GM12878 (cell line): ENCODE data around the gene TNNT3. TPM values are rescaled to one million over a fixed set of nuclear protein-coding genes. Genes with fewer than 3 reads are reported as not detected.

Experiments used
- ATAC-seq: fragments of 200-7000 bp; cut with Tn5 transposase; 3 replicates; pipeline ENCODE4 v1.9.1; 2020; ENCODE audit warnings: mild to moderate bottlenecking, moderate library complexity
- BruUV-seq: library from RNA; stranded (reverse); fragments of 400-500 nt; replicated peaks from 2 replicates; lab custom pipeline; 2021; lab: Mats Ljungman, UMichigan
- CTCF ChIA-PET: fragments of 300-600 bp; sonication (Branson Sonifier 250); formaldehyde crosslinking; extraction: SDS; loops from one replicate; lab custom pipeline; 2021; ENCODE audit warnings: inconsistent platforms; lab: Yijun Ruan, JAX
- POLR2A ChIA-PET: fragments of 350-600 bp; formaldehyde crosslinking; extraction: SDS; loops from one replicate; lab custom pipeline; 2021; ENCODE audit warnings: inconsistent platforms; lab: Charles Lee
- RAD21 ChIA-PET: fragments of 300-600 bp; sonication (Branson Sonifier 250); formaldehyde crosslinking; loops from one replicate; lab custom pipeline; 2023; ENCODE audit warnings: antibody characterized with exemption; ENCODE audit not compliant: unreplicated experiment; lab: Charles Lee
- SMC1A ChIA-PET: fragments of 300-600 bp; sonication (Branson Sonifier 250); formaldehyde crosslinking; loops from one replicate; lab custom pipeline; 2023; ENCODE audit not compliant: unreplicated experiment, uncharacterized antibody; lab: Charles Lee
- DNase-seq: peaks from one replicate; pipeline ENCODE4 v3.0.0-alpha.2; 2011; ENCODE audit warnings: low read depth, low spot score
- FAIRE-seq: peaks from 3 replicates; lab custom pipeline; 2011; peaks lifted over from hg19 to GRCh38; lab: Jason Lieb, UNC
- H2AFZ ChIP-seq: 2 replicates; pipeline ENCODE4 v1.6.0; 2011; ENCODE audit warnings: low read depth, low read length, control low read depth; ENCODE audit not compliant: control insufficient read depth
- H3K27ac ChIP-seq: 2 replicates; pipeline ENCODE4 v1.5.1; 2011; ENCODE audit warnings: control low read depth; ENCODE audit not compliant: control insufficient read depth, insufficient read depth
- H3K27me3 ChIP-seq, 2 experiments: replicated peaks in 1 of 2; 2 replicates each; pipeline versions ENCODE4 v1.6.0 to v1.6.1; 2011; ENCODE audit warnings: low read length in 1 of 2; ENCODE audit not compliant: control insufficient read depth in 2 of 2, insufficient read depth in 2 of 2
- H3K36me3 ChIP-seq, 2 experiments: 2 replicates each; pipeline ENCODE4 v1.5.1; 2011; ENCODE audit warnings: low read length in 1 of 2; ENCODE audit not compliant: control insufficient read depth in 2 of 2, insufficient read depth in 2 of 2
- H3K4me1 ChIP-seq: 2 replicates; pipeline ENCODE4 v1.6.1; 2011; ENCODE audit warnings: mild to moderate bottlenecking, low read length, moderate library complexity, mixed read lengths; ENCODE audit not compliant: control insufficient read depth, insufficient read depth
- H3K4me2 ChIP-seq: 2 replicates; pipeline ENCODE4 v1.6.0; 2011; ENCODE audit warnings: control low read depth; ENCODE audit not compliant: control insufficient read depth, insufficient read depth
- H3K4me3 ChIP-seq: fragments of 200-600 bp; sonication (generic); 2 replicates; pipeline ENCODE4 v1.5.1; 2016
- H3K79me2 ChIP-seq: 2 replicates; pipeline ENCODE4 v1.6.0; 2011; ENCODE audit warnings: low read length; ENCODE audit not compliant: control insufficient read depth, insufficient read depth
- H3K9ac ChIP-seq: 2 replicates; pipeline ENCODE4 v1.8.0; 2011; ENCODE audit warnings: low read length, control low read depth, mixed read lengths; ENCODE audit not compliant: control insufficient read depth, insufficient read depth
- H3K9me3 ChIP-seq: replicated peaks from 3 replicates; pipeline ENCODE4 v1.5.1; 2011; ENCODE audit warnings: mild to moderate bottlenecking, low read length; ENCODE audit not compliant: control insufficient read depth, insufficient read depth
- H4K20me1 ChIP-seq: 2 replicates; pipeline ENCODE4 v1.6.0; 2011; ENCODE audit not compliant: control insufficient read depth, insufficient read depth
- EP300 ChIP-seq, 2 experiments: fragments of 150-350 bp in 1 of 2; IDR thresholded peaks; 2 replicates each; pipeline ENCODE4 v1.6.1; 2011 to 2012; ENCODE audit warnings: low read depth in 2 of 2, low read length in 2 of 2, borderline replicate concordance in 1 of 2, improper control_type of control experiment in 1 of 2, inconsistent platforms in 1 of 2; ENCODE audit not compliant: control insufficient read depth in 1 of 2
- JUNB ChIP-seq: IDR thresholded peaks from 2 replicates; pipeline ENCODE4 v1.6.1; 2016; ENCODE audit warnings: antibody characterized with exemption, mild to moderate bottlenecking
- KDM1A ChIP-seq: fragments of 200-600 bp; sonication (generic); IDR thresholded peaks from 2 replicates; pipeline ENCODE4 v1.6.1; 2016; ENCODE audit warnings: borderline replicate concordance
- LARP7 ChIP-seq: fragments of 450-650 bp; IDR thresholded peaks from 2 replicates; pipeline ENCODE4 v1.6.1; 2017; ENCODE audit warnings: mild to moderate bottlenecking
- MTA2 ChIP-seq: fragments of 450-650 bp; IDR thresholded peaks from 2 replicates; pipeline ENCODE4 v1.6.1; 2016; ENCODE audit warnings: low read depth, mild to moderate bottlenecking, moderate library complexity
- POLR2A ChIP-seq: IDR thresholded peaks from 2 replicates; pipeline ENCODE4 v1.6.1; 2011; ENCODE audit warnings: low read depth, mild to moderate bottlenecking, low read length
- RAD21 ChIP-seq: IDR thresholded peaks from 2 replicates; pipeline ENCODE4 v1.6.1; 2011; ENCODE audit warnings: mild to moderate bottlenecking, low read depth, low read length, moderate library complexity; ENCODE audit not compliant: insufficient read depth
- SREBF2 ChIP-seq: IDR thresholded peaks from 2 replicates; pipeline ENCODE4 v1.6.1; 2012; ENCODE audit warnings: mild to moderate bottlenecking, low read length
- STAT3 ChIP-seq: IDR thresholded peaks from 2 replicates; pipeline ENCODE4 v1.6.1; 2011; ENCODE audit warnings: low read depth, low read length, improper control_type of control experiment
- TBL1XR1 ChIP-seq: IDR thresholded peaks from 2 replicates; pipeline ENCODE4 v1.6.1; 2012; ENCODE audit warnings: low read depth, low read length, improper control_type of control experiment
- ZNF384 ChIP-seq: IDR thresholded peaks from 2 replicates; pipeline ENCODE4 v1.6.1; 2012; ENCODE audit warnings: low read depth, mild to moderate bottlenecking, low read length, improper control_type of control experiment, borderline replicate concordance
- WGBS: methylation state at CpG from one replicate; pipeline ENCODE4 v1.1.6; 2016; ENCODE audit warnings: low lambda C conversion rate; ENCODE audit not compliant: insufficient replicate concordance, insufficient coverage; ENCODE audit errors: missing lambda C conversion rate; 5-methylcytosine and 5-hydroxymethylcytosine counted together
- in situ Hi-C: fragments of 300-500 bp; cut with MboI; formaldehyde crosslinking; loops from 9 replicates; pipeline ENCODE4 v1.14.3; 2018; ENCODE audit warnings: mixed read lengths
- intact Hi-C: fragments of 100-400 bp; cut with micrococcal nuclease; formaldehyde crosslinking; loops from one replicate; pipeline ENCODE4 v1.14.2; 2022; ENCODE audit not compliant: unreplicated experiment
- polyA plus RNA-seq, 11 experiments: library from polyadenylated mRNA; depleted of rRNA in 4 of 11; unstranded in 6 of 11; stranded (reverse) in 5 of 11; fragments of >200 nt; fragmentation: Nextera tagmentation in 4 of 11; fragmentation: Illumina TruSeq in 1 of 11; extraction: Ambion mirVana in 4 of 11; extraction: Trizol in 1 of 11; gene quantifications; 1 replicate in 1 of 11; 2 replicates in 10 of 11; pipeline versions ENCODE4 v1.2.1 to v1.2.3, GENCODE V29; 2011 to 2016; ENCODE audit warnings: inconsistent platforms in 2 of 11, missing spikeins in 2 of 11, low read depth in 1 of 11
- total RNA-seq, 4 experiments: library from RNA; depleted of rRNA in 3 of 4; stranded (reverse); fragments of >200 nt in 3 of 4; fragmentation: Illumina TruSeq in 1 of 4; extraction: Trizol in 1 of 4; gene quantifications; 2 replicates each; pipeline versions ENCODE4 v1.2.1 to v1.2.3, GENCODE V29; 2013 to 2021
- TF ChIP-seq, protein P1 (sequence below): fragments of 150-350 bp; IDR thresholded peaks from 2 replicates; pipeline ENCODE4 v1.6.1; 2016; ENCODE audit warnings: low read depth, low read length
- TF ChIP-seq, protein P2 (sequence below): fragments of 450-650 bp; IDR thresholded peaks from 2 replicates; pipeline ENCODE4 v1.6.1; 2018; ENCODE audit warnings: mild to moderate bottlenecking, low read depth, moderate library complexity; ENCODE audit not compliant: partially characterized antibody
- TF ChIP-seq, protein P3 (sequence below): fragments of 450-650 bp; IDR thresholded peaks from 2 replicates; pipeline ENCODE4 v1.6.1; 2016; ENCODE audit warnings: mild to moderate bottlenecking
- TF ChIP-seq, protein P4 (sequence below): fragments of 450-650 bp; IDR thresholded peaks from 2 replicates; pipeline ENCODE4 v1.6.1; 2016; ENCODE audit warnings: mild to moderate bottlenecking

The TNNT3 gene
- total and polyA plus RNA-seq, 10 of the 15 experiments (the other 5 are each of a cell fraction or from before 2014, with no cell fraction given): 0.40 to 0.50 TPM; not detected in 8

DNA sequence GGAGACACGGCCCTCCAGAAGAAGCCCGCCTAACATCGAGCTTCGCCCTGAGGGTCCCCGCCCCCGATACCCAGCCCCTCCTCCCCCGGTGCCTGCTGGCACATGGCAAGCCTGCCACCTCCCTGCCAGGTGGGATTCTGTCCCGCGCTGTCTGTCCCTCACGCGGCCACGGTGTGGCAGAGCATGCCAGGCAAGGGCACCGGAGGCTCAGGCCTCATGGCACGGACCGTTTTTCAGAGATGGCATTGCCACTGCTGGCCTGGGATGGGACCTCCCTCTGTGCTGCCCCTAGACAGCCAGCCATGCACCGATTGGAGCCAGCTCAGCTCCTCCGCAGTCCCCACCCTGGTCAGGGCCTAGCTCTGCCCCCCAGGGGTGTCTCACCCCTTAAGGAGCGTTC lies 47.0 kb downstream of the TNNT3 start (continued):
- TF ChIP-seq, protein P1, sequence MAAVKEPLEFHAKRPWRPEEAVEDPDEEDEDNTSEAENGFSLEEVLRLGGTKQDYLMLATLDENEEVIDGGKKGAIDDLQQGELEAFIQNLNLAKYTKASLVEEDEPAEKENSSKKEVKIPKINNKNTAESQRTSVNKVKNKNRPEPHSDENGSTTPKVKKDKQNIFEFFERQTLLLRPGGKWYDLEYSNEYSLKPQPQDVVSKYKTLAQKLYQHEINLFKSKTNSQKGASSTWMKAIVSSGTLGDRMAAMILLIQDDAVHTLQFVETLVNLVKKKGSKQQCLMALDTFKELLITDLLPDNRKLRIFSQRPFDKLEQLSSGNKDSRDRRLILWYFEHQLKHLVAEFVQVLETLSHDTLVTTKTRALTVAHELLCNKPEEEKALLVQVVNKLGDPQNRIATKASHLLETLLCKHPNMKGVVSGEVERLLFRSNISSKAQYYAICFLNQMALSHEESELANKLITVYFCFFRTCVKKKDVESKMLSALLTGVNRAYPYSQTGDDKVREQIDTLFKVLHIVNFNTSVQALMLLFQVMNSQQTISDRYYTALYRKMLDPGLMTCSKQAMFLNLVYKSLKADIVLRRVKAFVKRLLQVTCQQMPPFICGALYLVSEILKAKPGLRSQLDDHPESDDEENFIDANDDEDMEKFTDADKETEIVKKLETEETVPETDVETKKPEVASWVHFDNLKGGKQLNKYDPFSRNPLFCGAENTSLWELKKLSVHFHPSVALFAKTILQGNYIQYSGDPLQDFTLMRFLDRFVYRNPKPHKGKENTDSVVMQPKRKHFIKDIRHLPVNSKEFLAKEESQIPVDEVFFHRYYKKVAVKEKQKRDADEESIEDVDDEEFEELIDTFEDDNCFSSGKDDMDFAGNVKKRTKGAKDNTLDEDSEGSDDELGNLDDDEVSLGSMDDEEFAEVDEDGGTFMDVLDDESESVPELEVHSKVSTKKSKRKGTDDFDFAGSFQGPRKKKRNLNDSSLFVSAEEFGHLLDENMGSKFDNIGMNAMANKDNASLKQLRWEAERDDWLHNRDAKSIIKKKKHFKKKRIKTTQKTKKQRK: no peak
- TF ChIP-seq, protein P2, sequence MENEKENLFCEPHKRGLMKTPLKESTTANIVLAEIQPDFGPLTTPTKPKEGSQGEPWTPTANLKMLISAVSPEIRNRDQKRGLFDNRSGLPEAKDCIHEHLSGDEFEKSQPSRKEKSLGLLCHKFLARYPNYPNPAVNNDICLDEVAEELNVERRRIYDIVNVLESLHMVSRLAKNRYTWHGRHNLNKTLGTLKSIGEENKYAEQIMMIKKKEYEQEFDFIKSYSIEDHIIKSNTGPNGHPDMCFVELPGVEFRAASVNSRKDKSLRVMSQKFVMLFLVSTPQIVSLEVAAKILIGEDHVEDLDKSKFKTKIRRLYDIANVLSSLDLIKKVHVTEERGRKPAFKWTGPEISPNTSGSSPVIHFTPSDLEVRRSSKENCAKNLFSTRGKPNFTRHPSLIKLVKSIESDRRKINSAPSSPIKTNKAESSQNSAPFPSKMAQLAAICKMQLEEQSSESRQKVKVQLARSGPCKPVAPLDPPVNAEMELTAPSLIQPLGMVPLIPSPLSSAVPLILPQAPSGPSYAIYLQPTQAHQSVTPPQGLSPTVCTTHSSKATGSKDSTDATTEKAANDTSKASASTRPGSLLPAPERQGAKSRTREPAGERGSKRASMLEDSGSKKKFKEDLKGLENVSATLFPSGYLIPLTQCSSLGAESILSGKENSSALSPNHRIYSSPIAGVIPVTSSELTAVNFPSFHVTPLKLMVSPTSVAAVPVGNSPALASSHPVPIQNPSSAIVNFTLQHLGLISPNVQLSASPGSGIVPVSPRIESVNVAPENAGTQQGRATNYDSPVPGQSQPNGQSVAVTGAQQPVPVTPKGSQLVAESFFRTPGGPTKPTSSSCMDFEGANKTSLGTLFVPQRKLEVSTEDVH: no peak

DNA sequence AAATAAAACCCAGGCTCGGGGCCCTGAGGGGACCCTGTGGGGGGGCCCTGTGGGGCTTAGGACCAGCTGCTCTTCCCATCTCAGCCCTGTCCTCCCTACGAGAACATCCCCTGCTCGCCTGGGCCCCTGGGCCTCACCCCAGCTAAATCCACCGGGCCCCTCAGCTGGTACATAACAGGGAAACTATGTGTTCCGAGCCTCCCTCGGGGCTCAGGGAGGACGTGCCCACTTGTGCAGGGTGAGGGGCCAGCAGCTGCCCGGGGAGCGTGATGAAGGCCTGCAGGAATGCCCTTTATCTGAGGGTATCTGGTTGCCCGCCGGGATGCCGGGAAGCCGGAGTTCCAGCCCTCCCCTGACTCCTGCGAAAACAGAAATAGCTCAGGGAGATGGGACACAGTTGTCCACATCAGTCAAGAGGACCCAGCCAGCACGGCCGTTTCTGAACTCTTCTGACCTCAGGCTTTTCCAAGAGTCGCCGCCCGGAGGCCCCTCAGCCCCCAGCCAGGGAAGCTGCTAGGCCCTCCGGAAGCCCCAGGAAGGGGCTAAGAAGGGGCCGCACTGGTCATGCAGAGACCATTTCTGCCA lies 48.2 kb downstream of the TNNT3 start:
- ChIA-PET SMC1A (no interaction called here), RAD21 (no interaction called here), CTCF (no interaction called here), POLR2A (no interaction called here)
- Histone ChIP-seq H3K4me2 (no peak overlapping the region), H3K27me3 (no peaks in the 10 kb centered on the region), H3K79me2 (no peaks in the 10 kb centered on the region), H3K9me3 (no peaks in the 10 kb centered on the region), H4K20me1 (no peaks in the 10 kb centered on the region), H3K9ac (no peak overlapping the region), H2AFZ (no peak overlapping the region), H3K4me1 (no peaks in the 10 kb centered on the region), H3K4me3 (no peak overlapping the region), H3K27ac (no peak overlapping the region), H3K36me3 (no peaks in the 10 kb centered on the region)
- DNase-seq (no peak), FAIRE-seq (no peak), ATAC-seq (no peak)
- in situ Hi-C loops: no loop called here
- BruUV-seq: no TSS peak
- intact Hi-C loops: no loop called here
- no CpG with 5 or more reads among the region's 21 CpGs for WGBS
- TF ChIP-seq RAD21: no peak
- no peak for TF ChIP-seq LARP7
- no peak for TF ChIP-seq JUNB
- TF ChIP-seq, protein P3, sequence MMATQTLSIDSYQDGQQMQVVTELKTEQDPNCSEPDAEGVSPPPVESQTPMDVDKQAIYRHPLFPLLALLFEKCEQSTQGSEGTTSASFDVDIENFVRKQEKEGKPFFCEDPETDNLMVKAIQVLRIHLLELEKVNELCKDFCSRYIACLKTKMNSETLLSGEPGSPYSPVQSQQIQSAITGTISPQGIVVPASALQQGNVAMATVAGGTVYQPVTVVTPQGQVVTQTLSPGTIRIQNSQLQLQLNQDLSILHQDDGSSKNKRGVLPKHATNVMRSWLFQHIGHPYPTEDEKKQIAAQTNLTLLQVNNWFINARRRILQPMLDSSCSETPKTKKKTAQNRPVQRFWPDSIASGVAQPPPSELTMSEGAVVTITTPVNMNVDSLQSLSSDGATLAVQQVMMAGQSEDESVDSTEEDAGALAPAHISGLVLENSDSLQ: no peak
- no peak for TF ChIP-seq MTA2
- TF ChIP-seq EP300 (IDR thresholded peaks at IDR 0.05; ENCODE audit: borderline replicate concordance in 1 of 2, control insufficient read depth in 1 of 2, low read depth in 2 of 2, low read length in 2 of 2): no peak
- no peak for TF ChIP-seq SREBF2
- no peak for TF ChIP-seq ZNF384
- no peak for TF ChIP-seq KDM1A
- TF ChIP-seq, protein P4, sequence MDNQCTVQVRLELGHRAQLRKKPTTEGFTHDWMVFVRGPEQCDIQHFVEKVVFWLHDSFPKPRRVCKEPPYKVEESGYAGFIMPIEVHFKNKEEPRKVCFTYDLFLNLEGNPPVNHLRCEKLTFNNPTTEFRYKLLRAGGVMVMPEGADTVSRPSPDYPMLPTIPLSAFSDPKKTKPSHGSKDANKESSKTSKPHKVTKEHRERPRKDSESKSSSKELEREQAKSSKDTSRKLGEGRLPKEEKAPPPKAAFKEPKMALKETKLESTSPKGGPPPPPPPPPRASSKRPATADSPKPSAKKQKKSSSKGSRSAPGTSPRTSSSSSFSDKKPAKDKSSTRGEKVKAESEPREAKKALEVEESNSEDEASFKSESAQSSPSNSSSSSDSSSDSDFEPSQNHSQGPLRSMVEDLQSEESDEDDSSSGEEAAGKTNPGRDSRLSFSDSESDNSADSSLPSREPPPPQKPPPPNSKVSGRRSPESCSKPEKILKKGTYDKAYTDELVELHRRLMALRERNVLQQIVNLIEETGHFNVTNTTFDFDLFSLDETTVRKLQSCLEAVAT: no peak
- TF ChIP-seq POLR2A: no peak
- no peak for TF ChIP-seq TBL1XR1
- no peak for TF ChIP-seq STAT3
